CD4-positive, alpha-beta T cell treated with Interleukin-4 for 1 hour (primary cell): ENCODE data around the gene FGF1.

Source experiments
- DNase-seq, 2 donors: peaks; one replicate each; pipeline ENCODE4 v3.0.0-alpha.2; 2020 to 2022

Gene FGF1

GRCh38 chr5:142640316-142641005, 45.4 kb downstream of the FGF1 start:
- DNase-seq: no peak

- DNase-seq: no peak
Measured at GRCh38 chr5:142639455-142639854, 46.4 kb downstream of the FGF1 start.

- DNase-seq: no peak
Measured at GRCh38 chr5:142637871-142638270, 48.0 kb downstream of the FGF1 start.

GRCh38 chr5:142636698-142637324, 49.1 kb downstream of the FGF1 start:
- DNase-seq: no peak

GRCh38 chr5:142636093-142636492, 49.8 kb downstream of the FGF1 start:
- DNase-seq: no peak

- no peak for DNase-seq
Measured at GRCh38 chr5:142634216-142635011, 51.5 kb downstream of the FGF1 start.

GRCh38 chr5:142630927-142631539, 54.9 kb downstream of the FGF1 start:
- DNase-seq: no peak

- no peak for DNase-seq
Measured at GRCh38 chr5:142627383-142628217, 58.3 kb downstream of the FGF1 start.

- DNase-seq: no peak
Measured at GRCh38 chr5:142626786-142627185, 59.1 kb downstream of the FGF1 start.

GRCh38 chr5:142626099-142626498, 59.8 kb downstream of the FGF1 start:
- DNase-seq: no peak

GRCh38 chr5:142621227-142621626, 64.7 kb downstream of the FGF1 start:
- no peak for DNase-seq

- DNase-seq: no peak
Measured at GRCh38 chr5:142619815-142620214, 66.1 kb downstream of the FGF1 start.

GRCh38 chr5:142618130-142618523, 67.8 kb downstream of the FGF1 start:
- no peak for DNase-seq

GRCh38 chr5:142617416-142618129, 68.3 kb downstream of the FGF1 start:
- DNase-seq: no peak

GRCh38 chr5:142615948-142616347, 69.9 kb downstream of the FGF1 start:
- no peak for DNase-seq

- no peak for DNase-seq
Measured at GRCh38 chr5:142614054-142614453, 71.8 kb downstream of the FGF1 start.

- no peak for DNase-seq
Measured at GRCh38 chr5:142613271-142613671, 72.6 kb downstream of the FGF1 start.

- no peak for DNase-seq
Measured at GRCh38 chr5:142612494-142613270, 73.2 kb downstream of the FGF1 start.

- peak; percentile 41 to 56 for DNase-seq
Measured at GRCh38 chr5:142611154-142611553, 74.7 kb downstream of the FGF1 start.

- no peak for DNase-seq
Measured at GRCh38 chr5:142610176-142611001, 75.5 kb downstream of the FGF1 start.
